Endothelial cell of umbilical vein (primary cell): ENCODE measurements around the gene PSMB7. TPM values are rescaled to one million over a fixed set of nuclear protein-coding genes. Genes with fewer than 3 reads are reported as not detected.

ENCODE experiments used
- BruUV-seq: library from RNA; stranded (reverse); fragments of 400-500 nt; replicated peaks from 2 replicates; lab custom pipeline; 2021; lab: Mats Ljungman, UMichigan
- CTCF ChIA-PET: fragments of 300-600, 350-600 bp; sonication (Branson Sonifier 250); formaldehyde crosslinking; loops from one replicate; lab custom pipeline; 2021; ENCODE audit warnings: antibody characterized with exemption, inconsistent platforms; lab: Charles Lee
- POLR2A ChIA-PET: fragments of 300-600, 350-600 bp; sonication (Branson Sonifier 250); formaldehyde crosslinking; loops from one replicate; lab custom pipeline; 2021; ENCODE audit warnings: antibody characterized with exemption, inconsistent platforms; lab: Charles Lee
- DNase-seq: peaks from one replicate; pipeline ENCODE4 v3.0.0-alpha.2; 2011; ENCODE audit warnings: low read depth, low spot score
- FAIRE-seq: peaks from 2 replicates; lab custom pipeline; 2011; peaks lifted over from hg19 to GRCh38; lab: Jason Lieb, UNC
- H2AFZ ChIP-seq: 2 replicates; pipeline ENCODE4 v1.6.0; 2012; ENCODE audit warnings: low read depth, low read length, control low read depth, inconsistent platforms
- H3K27ac ChIP-seq: 2 replicates; pipeline ENCODE4 v1.5.1; 2011; ENCODE audit warnings: low read depth, mild to moderate bottlenecking, control low read depth, low read length, moderate library complexity; ENCODE audit not compliant: insufficient read depth
- H3K27me3 ChIP-seq, 2 experiments: 2 replicates each; pipeline versions ENCODE4 v1.6.0 to v1.6.1; 2011; ENCODE audit warnings: low read length in 2 of 2, mixed read lengths in 1 of 2; ENCODE audit not compliant: control insufficient read depth in 2 of 2, insufficient read depth in 2 of 2
- H3K36me3 ChIP-seq, 2 experiments: 2 replicates in 1 of 2; 3 replicates in 1 of 2; pipeline ENCODE4 v1.5.1; 2011; ENCODE audit warnings: low read length in 2 of 2, mild to moderate bottlenecking in 1 of 2, moderate library complexity in 1 of 2; ENCODE audit not compliant: control insufficient read depth in 2 of 2, insufficient read depth in 2 of 2; ENCODE audit errors: extremely low read depth in 1 of 2
- H3K4me1 ChIP-seq: 3 replicates; pipeline ENCODE4 v1.5.1; 2011; ENCODE audit warnings: mild to moderate bottlenecking, low read length; ENCODE audit not compliant: control insufficient read depth, insufficient read depth; ENCODE audit errors: extremely low read depth
- H3K4me2 ChIP-seq: 2 replicates; pipeline ENCODE4 v1.6.1; 2011; ENCODE audit warnings: low read length, control low read depth, mixed read lengths; ENCODE audit not compliant: insufficient read depth
- H3K4me3 ChIP-seq, 3 experiments: fragments of 200-600 bp in 1 of 3; sonication (generic), shearing (Covaris generic) in 1 of 3; replicated peaks in 1 of 3; 2 replicates each; pipeline ENCODE4 v1.5.1; 2011 to 2016; ENCODE audit warnings: control low read depth in 3 of 3, low read length in 3 of 3, mild to moderate bottlenecking in 2 of 3, inconsistent platforms in 1 of 3, low read depth in 1 of 3, moderate library complexity in 1 of 3; ENCODE audit not compliant: insufficient read depth in 1 of 3
- H3K79me2 ChIP-seq: 2 replicates; pipeline ENCODE4 v1.6.0; 2012; ENCODE audit warnings: low read length, inconsistent platforms; ENCODE audit not compliant: control insufficient read depth, insufficient read depth
- H3K9ac ChIP-seq: replicated peaks from 2 replicates; pipeline ENCODE3; 2011; ENCODE audit warnings: low read length, control low read depth; ENCODE audit not compliant: insufficient read depth; ENCODE audit errors: extremely low read depth
- H3K9me1 ChIP-seq: replicated peaks from 3 replicates; pipeline ENCODE4 v1.6.0; 2011; ENCODE audit warnings: mild to moderate bottlenecking, low read length; ENCODE audit not compliant: control insufficient read depth, insufficient read depth; ENCODE audit errors: extremely low read depth
- H3K9me3 ChIP-seq: replicated peaks from 2 replicates; pipeline ENCODE4 v1.5.1; 2012; ENCODE audit warnings: low read length, inconsistent platforms; ENCODE audit not compliant: control insufficient read depth, insufficient read depth
- H4K20me1 ChIP-seq: replicated peaks from 2 replicates; pipeline ENCODE3; 2011; ENCODE audit warnings: mild to moderate bottlenecking, low read length; ENCODE audit not compliant: control insufficient read depth, insufficient read depth; ENCODE audit errors: extremely low read depth
- CTCF ChIP-seq, 2 donors: IDR thresholded peaks; 1 replicate in 1 of 2; 2 replicates in 1 of 2; pipeline ENCODE4 v1.5.1; 2011; ENCODE audit warnings: low read length in 2 of 2, mild to moderate bottlenecking in 2 of 2, moderate library complexity in 2 of 2, control low read depth in 1 of 2, inconsistent platforms in 1 of 2, low read depth in 1 of 2; ENCODE audit not compliant: insufficient read depth in 1 of 2; ENCODE audit errors: extremely low read depth in 1 of 2
- EZH2 ChIP-seq: IDR thresholded peaks from 2 replicates; pipeline ENCODE4 v1.6.1; 2012; ENCODE audit warnings: borderline replicate concordance, low read depth, mild to moderate bottlenecking, moderate library complexity, low read length, inconsistent platforms; ENCODE audit not compliant: severe bottlenecking
- GATA2 ChIP-seq: IDR thresholded peaks from 2 replicates; pipeline ENCODE4 v1.7.0; 2011; ENCODE audit warnings: low read depth, mild to moderate bottlenecking, moderate library complexity, mixed read lengths, low read length; ENCODE audit not compliant: insufficient read length, insufficient read depth
- JUN ChIP-seq: IDR thresholded peaks from 2 replicates; pipeline ENCODE4 v1.6.1; 2011; ENCODE audit warnings: borderline replicate concordance, low read depth; ENCODE audit not compliant: insufficient read length, insufficient read depth
- MYC ChIP-seq: IDR thresholded peaks from one replicate; pipeline ENCODE4 v1.6.1; 2011; ENCODE audit warnings: mild to moderate bottlenecking, low read depth, low read length
- POLR2A ChIP-seq: IDR thresholded peaks from 2 replicates; pipeline ENCODE4 v1.6.1; 2012; ENCODE audit warnings: low read depth, mild to moderate bottlenecking, control low read depth, low read length
- dilution Hi-C: fragments of 300-500 bp; cut with MboI; formaldehyde crosslinking; loops from one replicate; pipeline ENCODE4 v1.15.0; 2019; ENCODE audit warnings: low sequenced_read_pairs; ENCODE audit not compliant: extremely low pct_ligation_motif_present
- intact Hi-C: fragments of 100-400 bp; cut with micrococcal nuclease; formaldehyde crosslinking; loops from one replicate; pipeline ENCODE4 v1.10.0; 2022
- polyA plus RNA-seq, 4 experiments: library from polyadenylated mRNA; depleted of rRNA in 3 of 4; stranded (reverse) in 3 of 4; unstranded in 1 of 4; fragments of >200 nt; gene quantifications; 2 replicates each; pipeline versions ENCODE4 v1.2.1 to v1.2.3, GENCODE V29; 2011 to 2012; ENCODE audit warnings: missing spikeins in 1 of 4
- total RNA-seq: library from RNA; stranded (reverse); gene quantifications from 2 replicates; pipeline ENCODE4 v1.2.3, GENCODE V29; 2021

PSMB7 gene
- total and polyA plus RNA-seq, 2 donors (not counting 3 experiments of a cell fraction or from before 2014, with no cell fraction given) = 227 to 366 TPM

GRCh38 chr9:124452326-124452725, 37.1 kb upstream of the PSMB7 start:
- H4K20me1 ChIP-seq = no peaks in the 10 kb centered on the region
- DNase-seq (no peak), FAIRE-seq (no peak)
- H3K4me1 ChIP-seq = peaks cover 3% of the 10 kb centered on the region
- CTCF ChIA-PET = no interaction called here
- no peaks in the 10 kb centered on the region for H3K9me1 ChIP-seq
- no peak overlapping the region for H2AFZ ChIP-seq
- H3K27ac ChIP-seq = no peak overlapping the region
- no peaks in the 10 kb centered on the region for H3K79me2 ChIP-seq
- no peak overlapping the region for H3K9ac ChIP-seq
- H3K4me2 ChIP-seq = no peak overlapping the region
- no peak overlapping the region for H3K4me3 ChIP-seq
- POLR2A ChIA-PET = no interaction called here
- no peaks in the 10 kb centered on the region for H3K36me3 ChIP-seq
- dilution Hi-C loops (no loop called here), intact Hi-C loops (no loop called here)
- BruUV-seq = no TSS peak
- peaks cover 19 to 29% of the 10 kb centered on the region in 2 experiments for H3K27me3 ChIP-seq
- no peak for TF ChIP-seq CTCF (IDR thresholded peaks at IDR 0.05; ENCODE audit: extremely low read depth in 1 of 2, insufficient read depth in 1 of 2, low read depth in 1 of 2, low read length in 2 of 2)
- TF ChIP-seq GATA2 = no peak
- no peak for TF ChIP-seq MYC
- no peak for TF ChIP-seq POLR2A
- no peak for TF ChIP-seq JUN
- no peak for TF ChIP-seq EZH2
- H3K9me3 ChIP-seq = no peaks in the 10 kb centered on the region
